HepG2 (cell line): ENCODE results near the gene GH2. TPM values are rescaled to one million over a fixed set of nuclear protein-coding genes. Genes with fewer than 3 reads are reported as not detected.
"Not testable (repeated sequence)": the region's sequence is repeated elsewhere in the genome, so short reads cannot be mapped to it uniquely, and the experiment has no call there.

Experiments used
- ATAC-seq: fragments of 200-7000 bp; cut with Tn5 transposase; 3 replicates; pipeline ENCODE4 v1.9.1; 2020; ENCODE audit warnings: mild to moderate bottlenecking, moderate library complexity
- BruUV-seq: library from RNA; stranded (reverse); fragments of 400-500 nt; replicated peaks from 2 replicates; lab custom pipeline; 2021; lab: Mats Ljungman, UMichigan
- CTCF ChIA-PET: fragments of 300-600 bp; formaldehyde crosslinking; extraction: SDS; loops from one replicate; lab custom pipeline; 2021; ENCODE audit warnings: low total read pairs, inconsistent platforms, low intra/inter-chr PET ratio; lab: Yijun Ruan, JAX
- POLR2A ChIA-PET: fragments of 350-600 bp; sonication (Branson Sonifier 250); formaldehyde crosslinking; loops from one replicate; lab custom pipeline; 2020; ENCODE audit warnings: antibody characterized with exemption, inconsistent platforms; lab: Yijun Ruan, JAX
- DNase-seq: peaks from one replicate; pipeline ENCODE4 v3.0.0-alpha.2; 2015; ENCODE audit warnings: low spot score
- FAIRE-seq: peaks from 3 replicates; lab custom pipeline; 2011; peaks lifted over from hg19 to GRCh38; lab: Jason Lieb, UNC
- H2AFZ ChIP-seq: one replicate; pipeline ENCODE4 v1.6.1; 2011; ENCODE audit warnings: low read length, inconsistent platforms
- H3K27ac ChIP-seq: fragments of 300-600 bp; 3 replicates; pipeline ENCODE4 v1.8.0; 2011; ENCODE audit warnings: mixed run types, mild to moderate bottlenecking, mixed read lengths, low read length, inconsistent platforms; ENCODE audit not compliant: insufficient read depth; ENCODE audit errors: extremely low read length
- H3K27me3 ChIP-seq, 2 experiments: fragments of 200-600 bp in 1 of 2; 2 replicates in 1 of 2; 3 replicates in 1 of 2; pipeline versions ENCODE4 v1.6.0 to v1.8.0; 2011; ENCODE audit warnings: low read length in 2 of 2, mild to moderate bottlenecking in 2 of 2, moderate library complexity in 2 of 2, inconsistent platforms in 1 of 2; ENCODE audit not compliant: insufficient read depth in 2 of 2, control insufficient read depth in 1 of 2
- H3K36me3 ChIP-seq, 2 experiments: fragments of 200-600 bp in 1 of 2; replicated peaks in 1 of 2; 2 replicates in 1 of 2; 3 replicates in 1 of 2; pipeline versions ENCODE4 v1.5.1 to v1.8.0; 2011; ENCODE audit warnings: low read length in 2 of 2, inconsistent platforms in 1 of 2; ENCODE audit not compliant: insufficient read depth in 2 of 2, control insufficient read depth in 1 of 2
- H3K4me1 ChIP-seq: 2 replicates; pipeline ENCODE4 v1.5.1; 2012; ENCODE audit warnings: low read length, inconsistent platforms; ENCODE audit not compliant: insufficient read depth
- H3K4me2 ChIP-seq: 2 replicates; pipeline ENCODE4 v1.6.0; 2011; ENCODE audit warnings: low read depth, low read length, inconsistent platforms
- H3K4me3 ChIP-seq, 3 experiments: fragments of 200-600 bp in 1 of 3; sonication (generic), shearing (Covaris generic) in 1 of 3; replicated peaks in 1 of 3; 2 replicates each; pipeline ENCODE4 v1.5.1; 2011 to 2016; ENCODE audit warnings: low read length in 3 of 3, inconsistent platforms in 2 of 3, low read depth in 2 of 3, mild to moderate bottlenecking in 2 of 3, control low read depth in 1 of 3, mixed read lengths in 1 of 3; ENCODE audit not compliant: insufficient read depth in 1 of 3
- H3K79me2 ChIP-seq: one replicate; pipeline ENCODE4 v1.6.1; 2011; ENCODE audit warnings: low read length, inconsistent platforms; ENCODE audit not compliant: insufficient read depth
- H3K9ac ChIP-seq: 2 replicates; pipeline ENCODE4 v1.6.0; 2011; ENCODE audit warnings: mild to moderate bottlenecking, low read depth, low read length, inconsistent platforms; ENCODE audit not compliant: insufficient read depth
- H3K9me3 ChIP-seq: 2 replicates; pipeline ENCODE4 v1.5.1; 2012; ENCODE audit warnings: mild to moderate bottlenecking, low read length
- H4K20me1 ChIP-seq: 2 replicates; pipeline ENCODE4 v1.6.0; 2011; ENCODE audit warnings: inconsistent platforms, mild to moderate bottlenecking, low read length, moderate library complexity; ENCODE audit not compliant: insufficient read depth
- CAMTA2 ChIP-seq: sonication (generic); formaldehyde crosslinking; IDR thresholded peaks from 2 replicates; pipeline ENCODE4 v1.4.0; 2020; ENCODE audit warnings: mild to moderate bottlenecking, missing genetic modification reagents, borderline replicate concordance
- ISX ChIP-seq: sonication (generic); formaldehyde crosslinking; conservative IDR thresholded peaks from 2 replicates; pipeline ENCODE4 v1.5.0; 2020; ENCODE audit warnings: missing genetic modification reagents
- SAP130 ChIP-seq: IDR thresholded peaks from 2 replicates; pipeline ENCODE4 v1.6.1; 2016; ENCODE audit warnings: low read depth
- SPEN ChIP-seq: sonication (generic); formaldehyde crosslinking; IDR thresholded peaks from 2 replicates; pipeline ENCODE4 v1.5.1; 2020; ENCODE audit warnings: low read depth, mild to moderate bottlenecking, missing genetic modification reagents
- TGIF2 ChIP-seq: IDR thresholded peaks from 2 replicates; pipeline ENCODE4 v1.6.1; 2016; ENCODE audit warnings: control low read depth, missing compliant biosample characterization
- ZKSCAN8 ChIP-seq: IDR thresholded peaks from 2 replicates; pipeline ENCODE4 v1.6.1; 2016; ENCODE audit warnings: borderline replicate concordance, missing genetic modification reagents, missing compliant biosample characterization
- ZNF136 ChIP-seq: sonication (generic); formaldehyde crosslinking; IDR thresholded peaks from 2 replicates; pipeline ENCODE4 v1.8.1; 2022; ENCODE audit warnings: low read depth, mild to moderate bottlenecking, moderate library complexity, missing genetic modification reagents
- ZNF296 ChIP-seq: sonication (generic); formaldehyde crosslinking; conservative IDR thresholded peaks from 2 replicates; pipeline ENCODE4 v1.5.0; 2020; ENCODE audit warnings: mild to moderate bottlenecking, missing genetic modification reagents
- ZNF30 ChIP-seq: sonication (generic); formaldehyde crosslinking; IDR thresholded peaks from 2 replicates; pipeline ENCODE4 v1.5.0; 2020; ENCODE audit warnings: mild to moderate bottlenecking, missing genetic modification reagents
- ZNF350 ChIP-seq: sonication (generic); formaldehyde crosslinking; IDR thresholded peaks from 2 replicates; pipeline ENCODE4 v1.4.0; 2020; ENCODE audit warnings: mild to moderate bottlenecking, low read depth, missing genetic modification reagents, borderline replicate concordance
- ZSCAN25 ChIP-seq: sonication (generic); formaldehyde crosslinking; IDR thresholded peaks from 2 replicates; pipeline ENCODE4 v1.8.0; 2022; ENCODE audit warnings: mild to moderate bottlenecking, missing genetic modification reagents
- WGBS: methylation state at CpG from one replicate; pipeline ENCODE4 v1.1.6; 2017; ENCODE audit warnings: low lambda C conversion rate; 5-methylcytosine and 5-hydroxymethylcytosine counted together
- in situ Hi-C: cut with HindIII; loops from 2 replicates; pipeline ENCODE4 v1.10.0; 2017; ENCODE audit warnings: low pct_unique_long_range_greater_than_20kb; ENCODE audit not compliant: extremely low pct_ligation_motif_present
- intact Hi-C: fragments of 100-400 bp; cut with micrococcal nuclease; formaldehyde crosslinking; loops from one replicate; pipeline ENCODE4 v1.10.0; 2022; ENCODE audit not compliant: unreplicated experiment
- polyA plus RNA-seq, 8 experiments: library from polyadenylated mRNA; depleted of rRNA in 3 of 8; stranded (reverse) in 7 of 8; unstranded in 1 of 8; fragments of >200 nt; fragmentation: Illumina TruSeq in 4 of 8; extraction: Trizol in 4 of 8; gene quantifications; 2 replicates each; pipeline versions ENCODE4 v1.2.1 to v1.2.3, GENCODE V29; 2011 to 2016; ENCODE audit warnings: low read depth in 4 of 8, missing spikeins in 1 of 8, mixed read lengths in 1 of 8; ENCODE audit not compliant: insufficient read depth in 1 of 8
- total RNA-seq, 5 experiments: library from RNA; depleted of rRNA; stranded (reverse); fragments of >200 nt; fragmentation: Illumina TruSeq; extraction: Trizol; gene quantifications; 2 replicates each; pipeline ENCODE4 v1.2.3, GENCODE V29; 2016; ENCODE audit warnings: low read depth in 1 of 5

Gene GH2
- total and polyA plus RNA-seq, 2 of the 13 experiments (the other 11 are each of a cell fraction or from before 2014, with no cell fraction given) = not detected

DNA sequence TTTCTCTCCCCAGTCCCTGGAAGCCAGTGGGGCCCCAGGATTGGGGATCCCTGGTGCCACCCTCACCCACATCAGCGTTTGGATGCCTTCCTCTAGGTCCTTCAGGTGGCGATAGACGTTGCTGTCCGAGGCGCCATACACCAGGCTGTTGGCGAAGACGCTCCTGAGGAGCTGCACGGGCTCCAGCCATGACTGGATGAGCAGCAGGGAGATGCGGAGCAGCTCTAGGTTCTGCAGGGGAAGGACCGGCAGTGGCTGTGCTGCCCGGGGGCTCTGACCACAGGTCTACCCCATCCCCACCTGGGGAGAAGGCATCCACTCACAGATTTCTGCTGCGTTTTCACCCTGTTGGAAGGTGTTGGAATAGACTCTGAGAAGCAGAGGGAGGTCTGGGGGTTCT, 1.0 kb downstream of the GH2 start:
- H3K4me2 ChIP-seq = no peak overlapping the region
- H3K9me3 ChIP-seq = no peaks in the 10 kb centered on the region
- no peak overlapping the region for H3K27ac ChIP-seq
- no peak overlapping the region for H3K9ac ChIP-seq
- FAIRE-seq (no peak), DNase-seq (no peak), ATAC-seq (peak; percentile 10; the same call in 2 of the 3 replicates)
- H2AFZ ChIP-seq = no peak overlapping the region
- H3K27me3 ChIP-seq = peaks cover 0 to under 1% of the 10 kb centered on the region in 2 experiments; a peak in 3 of 5 replicates
- H3K4me1 ChIP-seq = peaks cover 9% of the 10 kb centered on the region; the same call in 1 of the 2 replicates
- in situ Hi-C loops = no loop called here
- intact Hi-C loops = no loop called here
- CTCF ChIA-PET = no interaction called here
- no peaks in the 10 kb centered on the region for H3K36me3 ChIP-seq
- POLR2A ChIA-PET = no interaction called here
- 60% methylated on average over 2 of the region's 12 CpGs for WGBS
- no peak for TF ChIP-seq TGIF2
- no peak for TF ChIP-seq ZKSCAN8 (CRISPR knock-in tag)
- TF ChIP-seq ZNF296 (CRISPR knock-in tag) = no peak
- TF ChIP-seq CAMTA2 (CRISPR knock-in tag) = no peak
- TF ChIP-seq ZNF350 = no peak
- TF ChIP-seq SPEN (CRISPR knock-in tag) = no peak
- no peak for TF ChIP-seq ZNF136 (CRISPR knock-in tag)
- TF ChIP-seq ISX (CRISPR knock-in tag) = no peak
- no peak for TF ChIP-seq SAP130 (CRISPR knock-in tag)
- TF ChIP-seq ZSCAN25 (CRISPR knock-in tag) = no peak
- no peak for TF ChIP-seq ZNF30
- H4K20me1 ChIP-seq = no peaks in the 10 kb centered on the region
- H3K79me2 ChIP-seq = no peaks in the 10 kb centered on the region
- BruUV-seq = no TSS peak
- no peak overlapping the region for H3K4me3 ChIP-seq

DNA sequence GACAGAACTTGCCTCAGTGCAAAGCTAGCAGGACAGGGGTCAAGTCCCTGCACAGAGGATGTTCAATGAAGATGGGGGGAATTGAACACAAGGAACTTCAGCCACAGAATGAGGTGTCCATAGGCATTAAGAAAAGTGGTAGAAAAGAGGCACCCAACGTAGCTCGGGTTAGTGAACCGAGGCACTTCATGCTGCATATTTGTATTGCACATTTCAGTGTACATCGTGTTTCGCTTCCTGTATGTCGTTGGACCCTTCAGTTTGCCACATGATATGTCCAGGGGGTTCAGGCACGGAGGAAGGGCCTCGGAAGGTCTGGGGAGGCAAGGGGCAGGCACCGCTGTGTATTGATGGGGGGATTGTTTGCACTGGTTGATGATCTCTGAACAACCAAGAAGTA, 3.3 kb downstream of the GH2 start:
- CTCF ChIA-PET, H3K4me1 ChIP-seq, H4K20me1 ChIP-seq, H3K27me3 ChIP-seq, H3K36me3 ChIP-seq, H3K4me3 ChIP-seq, in situ Hi-C loops, H3K79me2 ChIP-seq, H2AFZ ChIP-seq, ATAC-seq, DNase-seq, FAIRE-seq, BruUV-seq, H3K9me3 ChIP-seq, H3K27ac ChIP-seq, H3K4me2 ChIP-seq, H3K9ac ChIP-seq, intact Hi-C loops: not testable (repeated sequence)
- WGBS = 12% methylated on average over 9 of the region's 9 CpGs
- POLR2A ChIA-PET = interaction anchor here (0.6 kb wide), 1 partner anchor 64 kb away, joined by 3 read pairs; no protein-coding TSS in a partner anchor
